B cell (primary cell): ENCODE results near the gene NCAPG2. TPM values are rescaled to one million over a fixed set of nuclear protein-coding genes. Genes with fewer than 3 reads are reported as not detected.

Experiments
- ATAC-seq: fragments of 200-7000 bp; cut with Tn5 transposase; one replicate; pipeline ENCODE4 v1.10.0; 2021; ENCODE audit warnings: low read depth, mild to moderate bottlenecking, moderate number of reproducible peaks, moderate library complexity
- CTCF ChIA-PET: fragments of 350-600 bp; sonication (Branson Sonifier 250); formaldehyde crosslinking; loops from one replicate; lab custom pipeline; 2021; ENCODE audit warnings: antibody characterized with exemption, inconsistent platforms; lab: Charles Lee
- POLR2A ChIA-PET: fragments of 350-600 bp; sonication (Branson Sonifier 250); formaldehyde crosslinking; loops from one replicate; lab custom pipeline; 2021; ENCODE audit warnings: antibody characterized with exemption; lab: Charles Lee
- DNase-seq: peaks from one replicate; pipeline ENCODE4 v3.0.0; 2013
- H2AFZ ChIP-seq: 2 replicates; pipeline ENCODE4 v1.6.1; 2012; ENCODE audit warnings: mild to moderate bottlenecking, low read depth, low read length; ENCODE audit not compliant: insufficient read depth, poor library complexity, severe bottlenecking
- H3K27ac ChIP-seq, 2 donors: 1 replicate in 1 of 2; 2 replicates in 1 of 2; pipeline ENCODE4 v1.5.1; 2012 to 2013; ENCODE audit warnings: low read length in 2 of 2, mild to moderate bottlenecking in 2 of 2, moderate library complexity in 1 of 2
- H3K27me3 ChIP-seq, 4 experiments: fragments of 200-600 bp in 1 of 4; sonication (generic) in 1 of 4; replicated peaks in 1 of 4; 1 replicate in 2 of 4; 2 replicates in 2 of 4; pipeline versions ENCODE4 v1.6.1 to v1.7.0; 2013 to 2016; ENCODE audit warnings: low read length in 3 of 4, mild to moderate bottlenecking in 2 of 4, mixed read lengths in 1 of 4, moderate library complexity in 1 of 4; ENCODE audit not compliant: insufficient read depth in 4 of 4, control insufficient read depth in 3 of 4; ENCODE audit errors: control extremely low read depth in 1 of 4
- H3K36me3 ChIP-seq, 2 experiments: replicated peaks in 1 of 2; 1 replicate in 1 of 2; 2 replicates in 1 of 2; pipeline versions ENCODE4 v1.6.1 to v1.7.1; 2013; ENCODE audit warnings: low read length in 1 of 2; ENCODE audit not compliant: insufficient read depth in 2 of 2, control insufficient read depth in 1 of 2; ENCODE audit errors: control extremely low read depth in 1 of 2, extremely low read depth in 1 of 2
- H3K4me1 ChIP-seq, 2 donors: fragments of 200-600 bp in 1 of 2; sonication (generic) in 1 of 2; 1 replicate in 1 of 2; 2 replicates in 1 of 2; pipeline versions ENCODE4 v1.5.1 to v1.6.1; 2013 to 2017; ENCODE audit warnings: low read length in 2 of 2; ENCODE audit not compliant: control insufficient read depth in 2 of 2, insufficient read depth in 2 of 2
- H3K4me2 ChIP-seq: replicated peaks from 2 replicates; pipeline ENCODE3; 2012; ENCODE audit warnings: mild to moderate bottlenecking, low read depth, low read length; ENCODE audit not compliant: poor library complexity, severe bottlenecking
- H3K4me3 ChIP-seq, 5 experiments: fragments of 200-600 bp in 1 of 5; sonication (generic) in 1 of 5; 1 replicate in 3 of 5; 2 replicates in 2 of 5; pipeline versions ENCODE4 v1.5.1 to v1.7.0; 2011 to 2016; ENCODE audit warnings: low read length in 4 of 5, mild to moderate bottlenecking in 4 of 5, low read depth in 2 of 5, control low read depth in 1 of 5, moderate library complexity in 1 of 5; ENCODE audit not compliant: insufficient read depth in 1 of 5; ENCODE audit errors: control extremely low read depth in 1 of 5, extremely low read depth in 1 of 5
- H3K79me2 ChIP-seq: fragments of 200-600 bp; sonication (generic); one replicate; pipeline ENCODE4 v1.6.0; 2016; ENCODE audit warnings: low read length; ENCODE audit not compliant: control insufficient read depth, insufficient read depth
- H3K9ac ChIP-seq: fragments of 200-600 bp; sonication (generic); 2 replicates; pipeline ENCODE4 v1.6.1; 2017; ENCODE audit warnings: mild to moderate bottlenecking, low read length, moderate library complexity
- H3K9me3 ChIP-seq, 3 donors: one replicate each; pipeline versions ENCODE4 v1.6.1 to v1.7.1; 2013; ENCODE audit warnings: low read length in 2 of 3; ENCODE audit not compliant: control insufficient read depth in 2 of 3, insufficient read depth in 1 of 3; ENCODE audit errors: control extremely low read depth in 1 of 3
- H4K20me1 ChIP-seq: 2 replicates; pipeline ENCODE4 v1.6.0; 2012; ENCODE audit warnings: mild to moderate bottlenecking, low read length; ENCODE audit not compliant: insufficient read depth, control insufficient read depth, poor library complexity, severe bottlenecking
- H3K27ac Mint-ChIP-seq: one replicate; pipeline ENCODE4 v1.8.0; 2021; ENCODE audit warnings: mixed read lengths
- H3K27me3 Mint-ChIP-seq: one replicate; pipeline ENCODE4 v1.8.0; 2021; ENCODE audit warnings: mixed read lengths
- H3K4me1 Mint-ChIP-seq: one replicate; pipeline ENCODE4 v1.8.0; 2021; ENCODE audit warnings: mixed read lengths
- H3K4me3 Mint-ChIP-seq: one replicate; pipeline ENCODE4 v1.8.0; 2021; ENCODE audit warnings: mixed read lengths
- H3K9me3 Mint-ChIP-seq: one replicate; pipeline ENCODE4 v1.8.0; 2022; ENCODE audit warnings: mixed read lengths; ENCODE audit not compliant: insufficient read depth
- CTCF ChIP-seq: fragments of 200-600 bp; IDR thresholded peaks from one replicate; pipeline ENCODE4 v1.8.0; 2022; ENCODE audit warnings: antibody characterized with exemption, mild to moderate bottlenecking
- EZH2 ChIP-seq: IDR thresholded peaks from 2 replicates; pipeline ENCODE4 v1.6.1; 2012; ENCODE audit warnings: borderline replicate concordance, low read depth, mild to moderate bottlenecking, moderate library complexity, low read length; ENCODE audit not compliant: insufficient read depth, poor library complexity, severe bottlenecking
- WGBS: methylation state at CpG from one replicate; pipeline ENCODE4 v1.1.5; 2013; ENCODE audit warnings: missing lambda C conversion rate; ENCODE audit not compliant: insufficient coverage; 5-methylcytosine and 5-hydroxymethylcytosine counted together
- intact Hi-C: fragments of 100-400 bp; cut with micrococcal nuclease; formaldehyde crosslinking; loops from one replicate; pipeline ENCODE4 v1.10.0; 2022
- polyA plus RNA-seq: library from polyadenylated mRNA; depleted of rRNA; stranded (reverse); fragments of >200 nt; gene quantifications from 2 replicates; pipeline ENCODE4 v1.2.3, GENCODE V29; 2012
- total RNA-seq, 2 donors: library from RNA; stranded (reverse); fragments of 120-200 nt in 1 of 2; gene quantifications; 1 replicate in 1 of 2; 2 replicates in 1 of 2; pipeline versions ENCODE4 v1.2.3 to v1.2.4, GENCODE V29; 2013 to 2022

NCAPG2 gene
- total and polyA plus RNA-seq, 2 donors (not counting 1 experiment from before 2014, with no cell fraction given) = 2.9 to 9.8 TPM

GRCh38 chr7:158623241-158623640 lies 81.4 kb downstream of the NCAPG2 start:
- TF ChIP-seq CTCF (no peak), EZH2 (no peak)
- POLR2A ChIA-PET = no interaction called here
- Histone ChIP-seq H3K4me1 (no peaks in the 10 kb centered on the region), H3K27me3 (no peaks in the 10 kb centered on the region), H3K9me3 (no peaks in the 10 kb centered on the region), H3K79me2 (no peaks in the 10 kb centered on the region), H3K9ac (no peak overlapping the region), H3K4me2 (no peak overlapping the region), H3K27ac (no peak overlapping the region), H4K20me1 (no peaks in the 10 kb centered on the region), H3K36me3 (no peaks in the 10 kb centered on the region), H3K4me3 (no peak overlapping the region), H2AFZ (no peak overlapping the region)
- Mint-ChIP-seq H3K9me3 (peaks cover 2% of the 10 kb centered on the region), H3K4me3 (no peak overlapping the region), H3K27ac (no peak overlapping the region), H3K4me1 (no peaks in the 10 kb centered on the region), H3K27me3 (no peaks in the 10 kb centered on the region)
- WGBS = 99% methylated on average over 13 of the region's 13 CpGs
- intact Hi-C loops = no loop called here
- CTCF ChIA-PET = no interaction called here
- no peak for DNase-seq
- no peak for ATAC-seq

DNA sequence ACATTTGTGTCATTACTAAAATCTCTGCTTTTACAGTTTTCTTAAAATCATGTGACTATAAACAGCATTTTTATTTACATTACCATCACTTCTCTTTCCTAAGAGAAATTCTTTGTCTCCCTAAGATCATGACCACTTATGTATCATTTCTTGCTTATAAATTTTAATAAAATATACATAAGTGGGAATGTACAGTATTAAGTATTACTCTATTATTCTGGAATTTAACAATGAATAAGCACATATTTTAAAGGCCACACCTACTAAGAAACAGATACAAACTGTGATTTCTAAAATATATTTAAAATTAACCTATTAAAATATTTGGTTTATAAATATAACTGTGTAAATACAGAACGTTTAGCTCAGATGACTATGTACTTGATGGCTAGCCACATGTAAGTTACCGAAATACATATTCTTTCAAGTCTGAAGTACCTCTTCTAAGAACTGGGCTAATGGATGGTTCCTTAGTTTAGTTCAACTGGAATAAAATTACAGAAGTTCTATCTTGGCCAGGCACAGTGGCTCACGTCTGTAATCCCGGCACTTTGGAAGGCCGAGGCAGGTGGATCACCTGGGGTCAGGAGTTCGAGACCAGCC lies 83.7 kb downstream of the NCAPG2 start:
- peaks cover 2% of the 10 kb centered on the region for H3K9me3 Mint-ChIP-seq
- WGBS = 100% methylated on average over 4 of the region's 6 CpGs
- intact Hi-C loops = no loop called here
- CTCF ChIA-PET = no interaction called here
- Histone ChIP-seq H3K4me3 (no peak overlapping the region), H2AFZ (no peak overlapping the region), H3K4me2 (no peak overlapping the region), H3K4me1 (no peaks in the 10 kb centered on the region), H3K9me3 (no peaks in the 10 kb centered on the region), H3K36me3 (no peaks in the 10 kb centered on the region), H3K9ac (no peak overlapping the region), H3K27me3 (no peaks in the 10 kb centered on the region), H4K20me1 (no peaks in the 10 kb centered on the region), H3K79me2 (no peaks in the 10 kb centered on the region), H3K27ac (no peak overlapping the region)
- H3K4me3 Mint-ChIP-seq = no peak overlapping the region
- H3K27ac Mint-ChIP-seq = no peak overlapping the region
- TF ChIP-seq CTCF (no peak), EZH2 (no peak)
- POLR2A ChIA-PET = no interaction called here
- ATAC-seq (no peak), DNase-seq (no peak)
- H3K27me3 Mint-ChIP-seq = no peaks in the 10 kb centered on the region
- no peaks in the 10 kb centered on the region for H3K4me1 Mint-ChIP-seq
